ENCODE data around the gene PSMG4. TPM values are rescaled to one million over a fixed set of nuclear protein-coding genes. Genes with fewer than 3 reads are reported as not detected.

Gene PSMG4
- total and polyA plus RNA-seq, 9 of the 15 experiments (the other 6 are each of a cell fraction or from before 2014, with no cell fraction given), result 12.9 to 185 (median 52.0) TPM

DNA sequence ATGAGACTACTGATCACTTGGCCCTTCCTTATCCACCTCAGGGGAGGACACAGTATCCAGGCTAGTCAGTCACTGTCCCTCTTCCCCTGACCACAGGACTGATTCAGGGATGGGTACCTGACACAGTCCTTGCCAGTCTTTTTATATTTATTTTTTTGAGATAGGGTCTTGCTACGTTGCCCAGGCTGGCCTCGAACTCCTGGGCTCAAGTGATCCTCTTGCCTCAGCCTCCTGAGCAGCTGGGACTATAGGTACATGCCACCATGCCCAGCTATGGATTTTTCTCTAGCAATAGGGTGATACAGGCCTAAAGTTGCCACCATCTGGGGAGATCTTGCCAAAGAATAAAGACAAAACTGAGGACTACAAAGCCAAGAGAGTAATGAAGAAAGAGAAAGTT is 41.5 kb upstream of the PSMG4 start (continued):
- TF ChIP-seq, protein P1, sequence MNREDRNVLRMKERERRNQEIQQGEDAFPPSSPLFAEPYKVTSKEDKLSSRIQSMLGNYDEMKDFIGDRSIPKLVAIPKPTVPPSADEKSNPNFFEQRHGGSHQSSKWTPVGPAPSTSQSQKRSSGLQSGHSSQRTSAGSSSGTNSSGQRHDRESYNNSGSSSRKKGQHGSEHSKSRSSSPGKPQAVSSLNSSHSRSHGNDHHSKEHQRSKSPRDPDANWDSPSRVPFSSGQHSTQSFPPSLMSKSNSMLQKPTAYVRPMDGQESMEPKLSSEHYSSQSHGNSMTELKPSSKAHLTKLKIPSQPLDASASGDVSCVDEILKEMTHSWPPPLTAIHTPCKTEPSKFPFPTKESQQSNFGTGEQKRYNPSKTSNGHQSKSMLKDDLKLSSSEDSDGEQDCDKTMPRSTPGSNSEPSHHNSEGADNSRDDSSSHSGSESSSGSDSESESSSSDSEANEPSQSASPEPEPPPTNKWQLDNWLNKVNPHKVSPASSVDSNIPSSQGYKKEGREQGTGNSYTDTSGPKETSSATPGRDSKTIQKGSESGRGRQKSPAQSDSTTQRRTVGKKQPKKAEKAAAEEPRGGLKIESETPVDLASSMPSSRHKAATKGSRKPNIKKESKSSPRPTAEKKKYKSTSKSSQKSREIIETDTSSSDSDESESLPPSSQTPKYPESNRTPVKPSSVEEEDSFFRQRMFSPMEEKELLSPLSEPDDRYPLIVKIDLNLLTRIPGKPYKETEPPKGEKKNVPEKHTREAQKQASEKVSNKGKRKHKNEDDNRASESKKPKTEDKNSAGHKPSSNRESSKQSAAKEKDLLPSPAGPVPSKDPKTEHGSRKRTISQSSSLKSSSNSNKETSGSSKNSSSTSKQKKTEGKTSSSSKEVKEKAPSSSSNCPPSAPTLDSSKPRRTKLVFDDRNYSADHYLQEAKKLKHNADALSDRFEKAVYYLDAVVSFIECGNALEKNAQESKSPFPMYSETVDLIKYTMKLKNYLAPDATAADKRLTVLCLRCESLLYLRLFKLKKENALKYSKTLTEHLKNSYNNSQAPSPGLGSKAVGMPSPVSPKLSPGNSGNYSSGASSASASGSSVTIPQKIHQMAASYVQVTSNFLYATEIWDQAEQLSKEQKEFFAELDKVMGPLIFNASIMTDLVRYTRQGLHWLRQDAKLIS (CRISPR knock-in tag; IDR thresholded peaks at IDR 0.05), result no peak
- TF ChIP-seq MED1 (CRISPR knock-in tag; IDR thresholded peaks at IDR 0.05; ENCODE audit: borderline replicate concordance) (no peak), FOXK1 (CRISPR knock-in tag; IDR thresholded peaks at IDR 0.05; ENCODE audit: borderline replicate concordance) (no peak), PPARD (CRISPR knock-in tag; IDR thresholded peaks at IDR 0.05) (no peak), ZNF253 (CRISPR knock-in tag; conservative IDR thresholded peaks at IDR 0.05) (no peak), ERF (CRISPR knock-in tag; IDR thresholded peaks at IDR 0.05) (no peak), ZNF408 (CRISPR knock-in tag; IDR thresholded peaks at IDR 0.05; ENCODE audit: low read depth) (no peak)
- TF ChIP-seq, protein P2, sequence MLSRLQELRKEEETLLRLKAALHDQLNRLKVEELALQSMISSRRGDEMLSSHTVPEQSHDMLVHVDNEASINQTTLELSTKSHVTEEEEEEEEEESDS (CRISPR knock-in tag; IDR thresholded peaks at IDR 0.05), result no peak
- TF ChIP-seq, protein P3, sequence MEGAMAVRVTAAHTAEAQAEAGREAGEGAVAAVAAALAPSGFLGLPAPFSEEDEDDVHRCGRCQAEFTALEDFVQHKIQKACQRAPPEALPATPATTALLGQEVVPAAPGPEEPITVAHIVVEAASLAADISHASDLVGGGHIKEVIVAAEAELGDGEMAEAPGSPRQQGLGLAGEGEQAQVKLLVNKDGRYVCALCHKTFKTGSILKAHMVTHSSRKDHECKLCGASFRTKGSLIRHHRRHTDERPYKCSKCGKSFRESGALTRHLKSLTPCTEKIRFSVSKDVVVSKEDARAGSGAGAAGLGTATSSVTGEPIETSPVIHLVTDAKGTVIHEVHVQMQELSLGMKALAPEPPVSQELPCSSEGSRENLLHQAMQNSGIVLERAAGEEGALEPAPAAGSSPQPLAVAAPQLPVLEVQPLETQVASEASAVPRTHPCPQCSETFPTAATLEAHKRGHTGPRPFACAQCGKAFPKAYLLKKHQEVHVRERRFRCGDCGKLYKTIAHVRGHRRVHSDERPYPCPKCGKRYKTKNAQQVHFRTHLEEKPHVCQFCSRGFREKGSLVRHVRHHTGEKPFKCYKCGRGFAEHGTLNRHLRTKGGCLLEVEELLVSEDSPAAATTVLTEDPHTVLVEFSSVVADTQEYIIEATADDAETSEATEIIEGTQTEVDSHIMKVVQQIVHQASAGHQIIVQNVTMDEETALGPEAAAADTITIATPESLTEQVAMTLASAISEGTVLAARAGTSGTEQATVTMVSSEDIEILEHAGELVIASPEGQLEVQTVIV (CRISPR knock-in tag; IDR thresholded peaks at IDR 0.05; ENCODE audit: borderline replicate concordance), result no peak
